LNCaP clone FGC (cell line): ENCODE data around the gene DYNLT4.

Source experiments
- DNase-seq: peaks from one replicate; pipeline ENCODE4 v3.0.0-alpha.2; 2011; ENCODE audit warnings: low read depth
- H3K4me3 ChIP-seq: 2 replicates; pipeline ENCODE4 v1.5.1; 2011; ENCODE audit warnings: mild to moderate bottlenecking, low read depth, low read length, control low read depth
- TF ChIP-seq, protein P1 (sequence below): IDR thresholded peaks from 2 replicates; pipeline ENCODE4 v1.5.1; 2012; ENCODE audit warnings: mild to moderate bottlenecking; ENCODE audit not compliant: control insufficient read depth, insufficient read depth; ENCODE audit errors: extremely low read depth

Gene DYNLT4

DNA sequence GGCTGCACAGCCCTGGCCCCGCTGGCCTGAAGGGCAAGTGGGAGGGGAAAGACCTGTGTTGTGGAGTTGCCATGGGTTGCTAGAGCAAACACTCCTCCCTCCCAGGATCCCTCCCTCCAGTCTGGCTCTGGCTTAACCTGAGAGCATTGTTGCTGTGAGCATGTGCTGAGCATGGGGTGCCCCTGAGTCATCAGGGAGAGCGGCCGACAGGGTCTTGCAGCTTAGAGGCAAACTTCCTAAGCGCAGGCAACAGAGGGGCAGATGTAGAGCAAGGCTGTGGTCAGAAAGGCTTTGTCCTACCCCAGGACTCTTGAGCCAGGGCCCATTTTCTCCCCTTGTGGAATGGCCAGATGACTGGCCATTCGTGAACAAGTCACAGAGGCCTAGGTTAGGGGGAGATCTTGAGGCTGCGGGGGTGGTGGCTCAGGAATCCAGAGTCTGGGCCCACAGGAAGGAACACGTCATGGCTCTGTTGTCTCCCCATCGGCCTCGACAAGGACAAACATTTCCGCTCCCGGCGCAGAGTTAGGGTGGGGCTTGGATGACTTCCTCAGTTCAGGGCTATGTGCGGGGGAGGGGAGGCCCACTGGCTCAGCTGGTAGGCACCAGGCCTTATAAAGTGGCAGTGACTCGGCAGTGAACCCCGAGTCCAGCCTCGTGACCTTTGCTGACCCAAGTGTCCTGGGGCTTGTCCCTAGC is 362 bp upstream of the DYNLT4 start:
- DNase-seq, result peak; percentile 94
- H3K4me3 ChIP-seq, result no peak overlapping the region
- TF ChIP-seq, protein P1, sequence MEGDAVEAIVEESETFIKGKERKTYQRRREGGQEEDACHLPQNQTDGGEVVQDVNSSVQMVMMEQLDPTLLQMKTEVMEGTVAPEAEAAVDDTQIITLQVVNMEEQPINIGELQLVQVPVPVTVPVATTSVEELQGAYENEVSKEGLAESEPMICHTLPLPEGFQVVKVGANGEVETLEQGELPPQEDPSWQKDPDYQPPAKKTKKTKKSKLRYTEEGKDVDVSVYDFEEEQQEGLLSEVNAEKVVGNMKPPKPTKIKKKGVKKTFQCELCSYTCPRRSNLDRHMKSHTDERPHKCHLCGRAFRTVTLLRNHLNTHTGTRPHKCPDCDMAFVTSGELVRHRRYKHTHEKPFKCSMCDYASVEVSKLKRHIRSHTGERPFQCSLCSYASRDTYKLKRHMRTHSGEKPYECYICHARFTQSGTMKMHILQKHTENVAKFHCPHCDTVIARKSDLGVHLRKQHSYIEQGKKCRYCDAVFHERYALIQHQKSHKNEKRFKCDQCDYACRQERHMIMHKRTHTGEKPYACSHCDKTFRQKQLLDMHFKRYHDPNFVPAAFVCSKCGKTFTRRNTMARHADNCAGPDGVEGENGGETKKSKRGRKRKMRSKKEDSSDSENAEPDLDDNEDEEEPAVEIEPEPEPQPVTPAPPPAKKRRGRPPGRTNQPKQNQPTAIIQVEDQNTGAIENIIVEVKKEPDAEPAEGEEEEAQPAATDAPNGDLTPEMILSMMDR, result no peak

DNA sequence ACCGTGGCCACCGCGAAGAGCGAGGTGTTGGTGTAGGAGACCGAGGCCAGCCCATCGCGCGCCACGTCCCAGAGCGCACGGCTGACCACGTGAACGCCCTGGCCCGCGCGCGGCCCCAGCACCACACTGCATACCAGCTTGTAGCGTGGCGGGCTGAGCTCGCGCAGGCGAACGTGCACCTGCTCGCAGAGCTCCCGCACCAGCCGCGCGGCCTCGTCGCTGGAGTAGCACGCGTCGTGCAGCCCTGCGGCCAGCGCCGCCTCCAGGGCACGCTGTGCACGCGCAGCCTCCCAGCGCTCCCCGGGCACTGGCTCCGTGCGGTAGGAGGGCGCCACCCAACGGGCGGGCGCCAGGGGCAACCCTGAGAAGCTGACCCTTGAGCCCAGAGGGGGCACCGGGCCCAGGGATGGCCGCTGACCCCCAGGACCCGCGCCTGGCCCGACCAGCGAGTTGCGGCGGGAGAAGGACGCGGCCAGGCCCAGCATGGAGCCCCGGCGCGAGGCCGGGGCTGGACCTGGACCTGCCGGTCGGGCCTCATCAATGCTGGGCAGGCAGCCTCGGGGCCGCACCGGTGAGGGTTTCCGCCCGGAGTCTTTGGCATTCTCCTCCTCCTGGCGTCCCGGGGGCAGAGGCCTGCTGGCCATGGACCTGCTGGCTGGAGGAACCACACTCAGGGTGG is 987 bp downstream of the DYNLT4 start:
- no peak overlapping the region for H3K4me3 ChIP-seq
- no peak for DNase-seq
- TF ChIP-seq, protein P1, result no peak

DNA sequence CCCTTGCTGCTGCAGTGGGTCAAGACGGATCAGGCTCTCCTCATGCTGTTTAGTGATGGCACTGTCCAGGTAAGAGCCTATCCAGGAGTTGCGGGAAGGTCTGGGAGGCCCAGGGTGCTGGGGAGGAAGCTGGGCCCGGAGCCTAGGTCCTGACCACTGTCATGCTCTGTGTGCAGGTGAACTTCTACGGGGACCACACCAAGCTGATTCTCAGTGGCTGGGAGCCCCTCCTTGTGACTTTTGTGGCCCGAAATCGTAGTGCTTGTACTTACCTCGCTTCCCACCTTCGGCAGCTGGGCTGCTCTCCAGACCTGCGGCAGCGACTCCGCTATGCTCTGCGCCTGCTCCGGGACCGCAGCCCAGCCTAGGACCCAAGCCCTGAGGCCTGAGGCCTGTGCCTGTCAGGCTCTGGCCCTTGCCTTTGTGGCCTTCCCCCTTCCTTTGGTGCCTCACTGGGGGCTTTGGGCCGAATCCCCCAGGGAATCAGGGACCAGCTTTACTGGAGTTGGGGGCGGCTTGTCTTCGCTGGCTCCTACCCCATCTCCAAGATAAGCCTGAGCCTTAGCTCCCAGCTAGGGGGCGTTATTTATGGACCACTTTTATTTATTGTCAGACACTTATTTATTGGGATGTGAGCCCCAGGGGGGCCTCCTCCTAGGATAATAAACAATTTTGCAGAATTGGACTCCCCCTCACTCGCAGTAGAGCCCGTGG is 1.7 kb downstream of the DYNLT4 start:
- no peak overlapping the region for H3K4me3 ChIP-seq
- no peak for DNase-seq
- TF ChIP-seq, protein P1, result no peak

DNA sequence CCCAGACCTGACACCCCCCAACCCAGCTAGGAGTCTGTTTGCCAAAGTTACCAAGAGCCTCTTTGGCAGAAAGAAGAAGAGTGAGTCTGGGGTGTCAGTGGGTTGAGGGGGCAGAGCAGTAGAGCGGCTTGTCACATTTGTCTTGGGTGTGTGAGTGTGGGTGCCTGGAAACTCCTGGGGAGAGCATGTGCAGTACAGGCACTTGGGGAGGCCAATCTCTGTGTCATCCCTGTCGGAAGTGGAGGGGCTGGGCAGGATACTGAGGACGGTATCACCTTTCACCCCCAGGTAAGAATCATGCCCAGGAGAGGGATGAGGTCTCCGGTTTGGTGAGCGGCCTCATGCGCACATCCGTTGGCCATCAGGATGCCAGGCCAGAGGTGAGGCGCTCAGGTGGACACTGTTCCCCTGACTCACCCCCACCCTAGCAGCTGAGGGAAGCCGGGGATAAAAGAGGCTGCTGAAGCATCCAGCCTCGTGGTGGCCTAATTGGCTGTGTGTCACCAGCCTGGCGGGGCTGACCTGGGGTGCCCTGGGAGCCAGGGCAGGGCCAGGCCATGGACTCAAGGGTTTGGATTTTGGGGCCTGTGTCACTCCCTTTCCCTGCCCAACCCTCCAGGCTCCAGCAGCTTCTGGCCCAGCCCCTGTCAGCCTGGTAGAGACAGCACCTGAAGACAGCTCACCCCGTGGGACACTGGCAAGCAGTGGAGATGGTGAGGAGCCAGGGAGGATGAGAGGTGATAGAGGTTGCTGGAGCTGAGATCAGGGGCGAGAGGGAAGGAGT is 3.6 kb downstream of the DYNLT4 start:
- TF ChIP-seq, protein P1, result no peak
- no peak for DNase-seq
- H3K4me3 ChIP-seq, result no peak overlapping the region

DNA sequence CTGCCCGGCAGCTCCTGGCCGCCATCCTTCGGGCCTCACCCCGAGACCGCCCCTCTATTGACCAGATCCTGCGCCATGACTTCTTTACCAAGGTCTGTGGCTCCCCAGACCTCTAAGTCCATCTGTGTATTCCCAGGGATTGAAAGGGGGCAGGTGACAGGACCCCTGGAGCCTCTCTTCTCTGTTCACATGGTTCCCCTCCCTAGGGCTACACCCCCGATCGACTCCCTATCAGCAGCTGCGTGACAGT is 4.2 kb downstream of the DYNLT4 start:
- TF ChIP-seq, protein P1, result no peak
- no peak for DNase-seq
- no peak overlapping the region for H3K4me3 ChIP-seq

DNA sequence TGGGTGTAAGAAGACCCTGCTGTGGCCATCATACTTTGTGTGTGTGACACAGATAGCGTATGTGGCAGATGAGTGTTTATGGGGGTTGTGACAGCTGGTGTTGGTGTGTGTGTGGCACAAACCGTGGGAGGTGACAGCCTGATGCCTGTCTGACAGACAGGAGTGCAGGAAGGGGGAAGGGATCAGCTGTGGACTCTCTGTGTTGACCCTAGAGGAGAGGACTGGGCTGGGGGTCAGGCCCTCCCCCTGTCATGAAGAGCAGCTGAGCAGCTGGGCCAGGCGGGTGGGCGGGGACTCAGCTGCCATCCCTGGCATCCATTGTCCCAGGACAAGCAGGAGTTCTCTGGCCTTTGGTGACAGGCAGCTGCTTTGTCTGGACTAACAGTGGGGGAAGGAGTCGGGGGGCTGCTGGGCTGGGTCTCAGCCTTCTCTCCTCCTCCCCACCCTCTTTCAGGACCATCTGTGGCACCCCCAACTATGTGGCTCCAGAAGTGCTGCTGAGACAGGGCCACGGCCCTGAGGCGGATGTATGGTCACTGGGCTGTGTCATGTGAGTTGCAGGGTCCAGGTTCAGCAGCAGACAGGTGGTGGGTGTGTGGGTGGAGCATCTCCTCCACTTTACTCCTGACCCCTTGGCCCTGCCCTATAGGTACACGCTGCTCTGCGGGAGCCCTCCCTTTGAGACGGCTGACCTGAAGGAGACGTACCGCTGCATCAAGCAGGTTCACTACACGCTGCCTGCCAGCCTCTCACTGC is 4.7 kb downstream of the DYNLT4 start:
- no peak overlapping the region for H3K4me3 ChIP-seq
- no peak for DNase-seq
- TF ChIP-seq, protein P1, result no peak
